HepG2 (cell line): Measurements from ENCODE around the gene CEP164.

Source experiments
- CTCF ChIP-seq: sonication (generic); formaldehyde crosslinking; IDR thresholded peaks from 2 replicates; pipeline ENCODE4 v1.5.0; 2020; ENCODE audit warnings: mild to moderate bottlenecking, missing genetic modification reagents, moderate library complexity
- MZF1 ChIP-seq: sonication (generic); formaldehyde crosslinking; IDR thresholded peaks from 2 replicates; pipeline ENCODE4 v1.8.1; 2023; ENCODE audit warnings: mild to moderate bottlenecking, missing genetic modification reagents, borderline replicate concordance

- TF ChIP-seq MZF1 (CRISPR knock-in tag) (no peak), CTCF (CRISPR knock-in tag) (no peak)
Observed at GRCh38 chr11:117390743-117391142, 63.1 kb downstream of the CEP164 start.
